CD4-positive, alpha-beta T cell treated with Interleukin-4 for 4 hours (primary cell): ENCODE measurements around the gene NRG2.

Experiments
- DNase-seq: peaks from one replicate; pipeline ENCODE4 v3.0.0-alpha.2; 2020

NRG2 gene

GRCh38 chr5:139926797-139927503, 116.1 kb downstream of the NRG2 start:
- DNase-seq = no peak

- peak; percentile 42 for DNase-seq
Measured at GRCh38 chr5:139925650-139926640, 117.2 kb downstream of the NRG2 start.

- DNase-seq = no peak
Measured at GRCh38 chr5:139925216-139925562, 117.9 kb downstream of the NRG2 start.

GRCh38 chr5:139924294-139925215, 118.5 kb downstream of the NRG2 start:
- no peak for DNase-seq

GRCh38 chr5:139919308-139919707, 123.8 kb downstream of the NRG2 start:
- DNase-seq = no peak

GRCh38 chr5:139915834-139916233, 127.3 kb downstream of the NRG2 start:
- DNase-seq = no peak

GRCh38 chr5:139915266-139915665, 127.8 kb downstream of the NRG2 start:
- no peak for DNase-seq

GRCh38 chr5:139914218-139914807, 128.8 kb downstream of the NRG2 start:
- no peak for DNase-seq

- no peak for DNase-seq
Measured at GRCh38 chr5:139912804-139913203, 130.3 kb downstream of the NRG2 start.

- DNase-seq = no peak
Measured at GRCh38 chr5:139912158-139912557, 130.9 kb downstream of the NRG2 start.

- DNase-seq = no peak
Measured at GRCh38 chr5:139911425-139912120, 131.5 kb downstream of the NRG2 start.

GRCh38 chr5:139910901-139911300, 132.2 kb downstream of the NRG2 start:
- no peak for DNase-seq

GRCh38 chr5:139910036-139910435, 133.1 kb downstream of the NRG2 start:
- no peak for DNase-seq

GRCh38 chr5:139908749-139909148, 134.3 kb downstream of the NRG2 start:
- DNase-seq = no peak

- DNase-seq = no peak
Measured at GRCh38 chr5:139906661-139907060, 136.4 kb downstream of the NRG2 start.

- no peak for DNase-seq
Measured at GRCh38 chr5:139904816-139905661, 138.1 kb downstream of the NRG2 start.

GRCh38 chr5:139904566-139904815, 138.6 kb downstream of the NRG2 start:
- no peak for DNase-seq

- no peak for DNase-seq
Measured at GRCh38 chr5:139903795-139904565, 139.1 kb downstream of the NRG2 start.

- DNase-seq = no peak
Measured at GRCh38 chr5:139903450-139903794, 139.7 kb downstream of the NRG2 start.

- no peak for DNase-seq
Measured at GRCh38 chr5:139901986-139902385, 141.1 kb downstream of the NRG2 start.

- DNase-seq = no peak
Measured at GRCh38 chr5:139901251-139901575, 141.9 kb downstream of the NRG2 start.
